ENCODE data around the gene FMN1.

- TF ChIP-seq SUZ12 (IDR thresholded peaks at IDR 0.05; ENCODE audit: unreplicated experiment) (no peak), CHD4 (IDR thresholded peaks at IDR 0.05) (no peak), POLR2AphosphoS5 (IDR thresholded peaks at IDR 0.05; ENCODE audit: low read length) (no peak), USF2 (IDR thresholded peaks at IDR 0.05; ENCODE audit: borderline replicate concordance, low read depth, low read length) (no peak), SIX5 (IDR thresholded peaks at IDR 0.05; ENCODE audit: low read depth, low read length, severe bottlenecking) (no peak)
These were observed 111.1 kb downstream of the FMN1 start for GRCh38 chr15:33083232-33084081.

Data from GM12878 (cell line).